Measurements from ENCODE around the gene SLC22A14. TPM values are rescaled to one million over a fixed set of nuclear protein-coding genes. Genes with fewer than 3 reads are reported as not detected.

SLC22A14 gene
- total RNA-seq, 1 donor from 2014 or later: 0.93 TPM

DNA sequence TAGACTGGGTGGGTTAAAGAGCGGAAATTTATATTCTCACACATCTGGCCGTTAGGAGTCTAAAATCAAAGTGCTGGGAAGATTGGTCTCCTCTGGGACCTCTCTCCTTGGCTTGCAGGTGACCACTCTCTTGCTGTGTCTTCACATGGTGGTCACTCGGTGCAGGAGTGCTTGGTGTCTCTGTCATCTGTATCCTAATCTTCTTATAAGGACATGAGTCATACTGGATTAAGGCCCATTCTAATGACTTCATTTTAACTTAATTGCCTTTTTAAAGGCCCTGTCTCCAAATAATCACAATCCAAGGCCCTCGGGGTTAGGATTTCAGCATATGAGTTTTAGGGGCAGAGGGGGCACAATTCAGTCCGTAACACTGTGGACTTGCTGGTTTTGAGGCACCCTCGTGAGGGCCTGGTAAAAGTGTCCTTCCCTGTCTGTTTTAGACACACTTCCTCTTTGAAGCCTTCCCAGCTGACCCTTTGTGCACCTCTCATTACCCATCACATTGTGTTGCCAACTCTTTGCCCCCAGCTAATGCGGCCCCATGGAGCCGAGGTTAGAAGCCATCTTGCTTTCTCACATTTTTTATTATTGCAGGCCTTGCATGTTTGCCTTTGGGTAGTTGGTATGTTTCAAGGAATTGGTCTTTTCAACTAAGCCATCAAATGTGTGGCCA is 67.7 kb downstream of the SLC22A14 start:
- H3K4me1 Mint-ChIP-seq (ENCODE audit: low read depth, unreplicated experiment): no peaks in the 10 kb centered on the region
- peaks cover 5% of the 10 kb centered on the region for H3K36me3 Mint-ChIP-seq (ENCODE audit: unreplicated experiment)
- H3K4me3 Mint-ChIP-seq (ENCODE audit: unreplicated experiment): no peak overlapping the region
- TF ChIP-seq, protein P1, sequence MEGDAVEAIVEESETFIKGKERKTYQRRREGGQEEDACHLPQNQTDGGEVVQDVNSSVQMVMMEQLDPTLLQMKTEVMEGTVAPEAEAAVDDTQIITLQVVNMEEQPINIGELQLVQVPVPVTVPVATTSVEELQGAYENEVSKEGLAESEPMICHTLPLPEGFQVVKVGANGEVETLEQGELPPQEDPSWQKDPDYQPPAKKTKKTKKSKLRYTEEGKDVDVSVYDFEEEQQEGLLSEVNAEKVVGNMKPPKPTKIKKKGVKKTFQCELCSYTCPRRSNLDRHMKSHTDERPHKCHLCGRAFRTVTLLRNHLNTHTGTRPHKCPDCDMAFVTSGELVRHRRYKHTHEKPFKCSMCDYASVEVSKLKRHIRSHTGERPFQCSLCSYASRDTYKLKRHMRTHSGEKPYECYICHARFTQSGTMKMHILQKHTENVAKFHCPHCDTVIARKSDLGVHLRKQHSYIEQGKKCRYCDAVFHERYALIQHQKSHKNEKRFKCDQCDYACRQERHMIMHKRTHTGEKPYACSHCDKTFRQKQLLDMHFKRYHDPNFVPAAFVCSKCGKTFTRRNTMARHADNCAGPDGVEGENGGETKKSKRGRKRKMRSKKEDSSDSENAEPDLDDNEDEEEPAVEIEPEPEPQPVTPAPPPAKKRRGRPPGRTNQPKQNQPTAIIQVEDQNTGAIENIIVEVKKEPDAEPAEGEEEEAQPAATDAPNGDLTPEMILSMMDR (IDR thresholded peaks at IDR 0.05; ENCODE audit: partially characterized antibody, unreplicated experiment): no peak
- no peak for DNase-seq
- no peak overlapping the region for H3K27ac Mint-ChIP-seq (ENCODE audit: unreplicated experiment)
- peaks cover 4% of the 10 kb centered on the region for H3K9me3 Mint-ChIP-seq (ENCODE audit: unreplicated experiment)
- H3K27me3 Mint-ChIP-seq (ENCODE audit: unreplicated experiment): peaks cover 7% of the 10 kb centered on the region

DNA sequence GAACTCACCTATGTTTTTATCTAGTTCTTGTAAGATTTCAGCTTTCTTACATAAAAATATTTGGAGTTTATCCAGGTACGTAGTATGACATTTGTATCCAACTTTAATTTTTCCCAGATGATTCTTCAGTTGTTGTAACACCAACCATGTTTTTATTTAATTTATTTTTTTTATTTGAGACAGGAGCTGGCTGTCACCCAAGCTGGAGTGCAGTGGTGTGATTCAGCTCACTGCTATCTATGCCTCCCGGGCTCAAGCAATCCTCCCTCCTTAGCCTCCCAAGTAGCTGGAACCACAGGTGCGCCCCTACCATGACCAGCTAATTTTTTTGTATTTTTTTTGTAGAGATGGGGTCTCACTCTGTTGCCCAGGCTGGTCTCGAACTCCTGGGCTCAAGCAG is 71.1 kb downstream of the SLC22A14 start:
- H3K27ac Mint-ChIP-seq (ENCODE audit: unreplicated experiment): no peak overlapping the region
- no peak for DNase-seq
- H3K27me3 Mint-ChIP-seq (ENCODE audit: unreplicated experiment): peaks cover 3% of the 10 kb centered on the region
- TF ChIP-seq, protein P1 (IDR thresholded peaks at IDR 0.05; ENCODE audit: partially characterized antibody, unreplicated experiment): no peak
- no peak overlapping the region for H3K4me3 Mint-ChIP-seq (ENCODE audit: unreplicated experiment)
- H3K9me3 Mint-ChIP-seq (ENCODE audit: unreplicated experiment): no peaks in the 10 kb centered on the region
- H3K4me1 Mint-ChIP-seq (ENCODE audit: low read depth, unreplicated experiment): no peaks in the 10 kb centered on the region
- H3K36me3 Mint-ChIP-seq (ENCODE audit: unreplicated experiment): peaks cover 2% of the 10 kb centered on the region

DNA sequence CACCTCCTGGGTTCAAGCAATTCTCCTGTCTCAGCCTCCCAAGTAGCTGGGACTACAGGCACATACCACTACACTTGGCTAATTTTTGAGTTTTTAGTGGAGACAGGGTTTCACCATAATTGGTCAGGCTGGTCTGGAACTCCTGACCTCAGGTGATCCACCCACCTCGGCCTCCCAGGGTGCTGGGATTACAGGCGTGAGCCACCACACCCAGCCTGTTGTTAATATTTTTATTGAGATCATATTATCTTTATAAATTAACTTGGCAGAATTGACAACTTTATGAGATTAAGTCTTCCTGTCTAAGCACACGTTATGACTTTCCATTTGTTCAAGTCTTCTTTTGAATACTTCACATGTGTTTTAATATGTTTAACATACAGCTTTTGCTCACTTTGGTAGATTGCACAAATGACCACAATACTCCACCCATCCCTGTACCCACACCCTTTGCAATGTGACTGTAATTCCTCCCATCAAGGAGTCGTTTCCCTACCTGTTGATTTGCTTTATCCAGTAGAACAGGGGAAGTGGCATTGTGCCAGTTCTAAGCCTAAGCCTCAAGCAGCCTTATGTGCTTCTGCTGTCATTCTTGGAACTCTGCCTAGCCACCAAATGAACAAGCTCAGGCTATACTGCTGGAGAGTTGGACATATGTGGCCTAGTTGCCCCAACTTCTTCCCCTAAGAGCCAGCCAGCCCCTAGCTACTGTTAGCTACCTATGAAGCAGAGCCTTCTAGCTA is 72.7 kb downstream of the SLC22A14 start:
- no peak overlapping the region for H3K4me3 Mint-ChIP-seq (ENCODE audit: unreplicated experiment)
- H3K36me3 Mint-ChIP-seq (ENCODE audit: unreplicated experiment): no peaks in the 10 kb centered on the region
- H3K27me3 Mint-ChIP-seq (ENCODE audit: unreplicated experiment): no peaks in the 10 kb centered on the region
- no peaks in the 10 kb centered on the region for H3K9me3 Mint-ChIP-seq (ENCODE audit: unreplicated experiment)
- TF ChIP-seq, protein P1 (IDR thresholded peaks at IDR 0.05; ENCODE audit: partially characterized antibody, unreplicated experiment): no peak
- H3K27ac Mint-ChIP-seq (ENCODE audit: unreplicated experiment): no peak overlapping the region
- H3K4me1 Mint-ChIP-seq (ENCODE audit: low read depth, unreplicated experiment): no peaks in the 10 kb centered on the region
- no peak for DNase-seq

DNA sequence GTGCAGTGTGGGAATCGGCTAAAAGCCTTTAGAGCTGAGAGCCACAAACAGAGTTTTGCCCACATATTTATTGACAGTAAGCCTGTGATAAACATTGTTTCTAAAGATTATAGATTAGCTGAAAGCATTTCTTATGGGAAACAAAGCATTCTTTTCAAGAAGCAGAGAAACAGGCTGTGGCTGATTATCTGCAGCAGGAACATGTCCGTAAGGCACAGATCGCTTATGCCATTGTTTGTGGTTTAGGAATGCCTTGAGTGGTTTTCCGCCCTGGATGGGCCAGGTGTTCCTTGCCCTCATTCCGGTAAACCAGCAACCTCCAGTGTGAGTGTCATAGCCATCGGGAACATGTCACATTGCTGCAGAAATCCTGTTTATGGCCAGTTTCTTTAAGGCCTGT is 76.9 kb downstream of the SLC22A14 start:
- H3K4me3 Mint-ChIP-seq (ENCODE audit: unreplicated experiment): no peak overlapping the region
- TF ChIP-seq, protein P1 (IDR thresholded peaks at IDR 0.05; ENCODE audit: partially characterized antibody, unreplicated experiment): no peak
- H3K27ac Mint-ChIP-seq (ENCODE audit: unreplicated experiment): no peak overlapping the region
- H3K27me3 Mint-ChIP-seq (ENCODE audit: unreplicated experiment): peaks cover 2% of the 10 kb centered on the region
- H3K4me1 Mint-ChIP-seq (ENCODE audit: low read depth, unreplicated experiment): no peaks in the 10 kb centered on the region
- no peaks in the 10 kb centered on the region for H3K9me3 Mint-ChIP-seq (ENCODE audit: unreplicated experiment)
- H3K36me3 Mint-ChIP-seq (ENCODE audit: unreplicated experiment): no peaks in the 10 kb centered on the region
- no peak for DNase-seq

DNA sequence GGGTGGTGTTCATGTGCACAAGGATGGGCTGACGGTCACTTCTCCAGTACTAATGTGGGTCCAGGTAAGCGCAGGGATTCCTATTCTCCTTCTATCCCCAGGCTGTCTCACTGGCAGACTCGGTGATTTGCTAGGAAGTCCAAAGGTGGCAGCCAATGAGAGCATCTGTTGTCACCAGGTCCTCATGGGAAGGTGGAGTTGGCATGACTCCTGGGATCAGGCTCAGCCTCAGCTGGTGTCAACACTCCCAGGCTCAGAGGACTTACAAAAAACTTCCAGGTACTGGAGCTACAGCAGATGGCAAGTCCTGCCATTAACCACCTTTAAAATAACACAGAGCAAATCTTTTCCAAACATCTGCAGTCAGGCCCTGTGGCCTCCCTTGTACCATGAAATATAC is 78.3 kb downstream of the SLC22A14 start:
- H3K36me3 Mint-ChIP-seq (ENCODE audit: unreplicated experiment): no peaks in the 10 kb centered on the region
- DNase-seq: no peak
- peaks cover 2% of the 10 kb centered on the region for H3K27me3 Mint-ChIP-seq (ENCODE audit: unreplicated experiment)
- no peaks in the 10 kb centered on the region for H3K9me3 Mint-ChIP-seq (ENCODE audit: unreplicated experiment)
- no peak overlapping the region for H3K27ac Mint-ChIP-seq (ENCODE audit: unreplicated experiment)
- no peak overlapping the region for H3K4me3 Mint-ChIP-seq (ENCODE audit: unreplicated experiment)
- TF ChIP-seq, protein P1 (IDR thresholded peaks at IDR 0.05; ENCODE audit: partially characterized antibody, unreplicated experiment): no peak
- no peaks in the 10 kb centered on the region for H3K4me1 Mint-ChIP-seq (ENCODE audit: low read depth, unreplicated experiment)

Data from glutamatergic neuron (in vitro differentiated cells).